H9 (cell line): ENCODE results near the gene TNFRSF1B. TPM values are rescaled to one million over a fixed set of nuclear protein-coding genes. Genes with fewer than 3 reads are reported as not detected.

Experiments used
- DNase-seq: peaks from one replicate; pipeline ENCODE4 v3.0.0-alpha.2; 2017
- H2AFZ ChIP-seq: one replicate; pipeline ENCODE4 v1.6.1; 2013; ENCODE audit warnings: mild to moderate bottlenecking, low read length, control low read depth, moderate library complexity
- H2AK5ac ChIP-seq: 2 replicates; pipeline ENCODE4 v1.6.1; 2013; ENCODE audit warnings: low read length, control low read depth, mixed read lengths; ENCODE audit not compliant: insufficient read length
- H2BK120ac ChIP-seq: one replicate; pipeline ENCODE4 v1.6.1; 2013; ENCODE audit warnings: low read depth, mild to moderate bottlenecking, low read length, control low read depth, inconsistent platforms; ENCODE audit not compliant: poor library complexity, severe bottlenecking
- H2BK12ac ChIP-seq: 2 replicates; pipeline ENCODE4 v1.6.1; 2013; ENCODE audit warnings: low read length, control low read depth, mixed read lengths, low read depth; ENCODE audit not compliant: insufficient read length
- H2BK15ac ChIP-seq: 2 replicates; pipeline ENCODE4 v1.6.1; 2013; ENCODE audit warnings: low read depth, low read length, control low read depth
- H2BK20ac ChIP-seq: one replicate; pipeline ENCODE4 v1.6.1; 2013; ENCODE audit warnings: low read depth, mild to moderate bottlenecking, low read length, control low read depth, inconsistent platforms; ENCODE audit not compliant: poor library complexity, severe bottlenecking
- H2BK5ac ChIP-seq: 2 replicates; pipeline ENCODE4 v1.6.1; 2013; ENCODE audit warnings: low read length, control low read depth, mixed read lengths; ENCODE audit not compliant: insufficient read length
- H3K14ac ChIP-seq: 2 replicates; pipeline ENCODE4 v1.6.1; 2013; ENCODE audit warnings: low read length, control low read depth; ENCODE audit not compliant: insufficient read depth
- H3K18ac ChIP-seq: 2 replicates; pipeline ENCODE4 v1.6.1; 2013; ENCODE audit warnings: low read depth, mild to moderate bottlenecking, mixed read lengths, low read length, control low read depth; ENCODE audit not compliant: insufficient read length
- H3K23ac ChIP-seq: 2 replicates; pipeline ENCODE4 v1.6.1; 2013; ENCODE audit warnings: low read length, control low read depth, mixed read lengths, low read depth; ENCODE audit not compliant: insufficient read length
- H3K23me2 ChIP-seq: 2 replicates; pipeline ENCODE4 v1.6.1; 2013; ENCODE audit warnings: low read depth, mild to moderate bottlenecking, mixed read lengths, low read length, control low read depth; ENCODE audit not compliant: insufficient read length, poor library complexity, severe bottlenecking
- H3K27ac ChIP-seq: 2 replicates; pipeline ENCODE4 v1.5.1; 2013; ENCODE audit warnings: low read length, control low read depth, mixed read lengths, low read depth; ENCODE audit not compliant: insufficient read length
- H3K27me3 ChIP-seq: 2 replicates; pipeline ENCODE4 v1.6.1; 2013; ENCODE audit warnings: low read length, control low read depth, inconsistent platforms; ENCODE audit not compliant: insufficient read depth
- H3K4ac ChIP-seq: 2 replicates; pipeline ENCODE4 v1.6.1; 2013; ENCODE audit warnings: low read depth, mild to moderate bottlenecking, control low read depth, inconsistent platforms, low read length, moderate library complexity
- H3K4me1 ChIP-seq: 2 replicates; pipeline ENCODE4 v1.6.1; 2013; ENCODE audit warnings: low read length, control low read depth, inconsistent platforms; ENCODE audit not compliant: insufficient read depth
- H3K4me2 ChIP-seq: 2 replicates; pipeline ENCODE4 v1.6.1; 2013; ENCODE audit warnings: low read length, control low read depth, mixed read lengths; ENCODE audit not compliant: insufficient read length, insufficient read depth
- H3K56ac ChIP-seq: 2 replicates; pipeline ENCODE4 v1.6.1; 2013; ENCODE audit warnings: low read depth, mild to moderate bottlenecking, mixed read lengths, low read length, control low read depth; ENCODE audit not compliant: insufficient read length
- H3K79me1 ChIP-seq: 2 replicates; pipeline ENCODE4 v1.6.1; 2013; ENCODE audit warnings: low read depth, mild to moderate bottlenecking, moderate library complexity, low read length, control low read depth, inconsistent platforms; ENCODE audit not compliant: insufficient read depth, poor library complexity, severe bottlenecking
- H3K79me2 ChIP-seq: 2 replicates; pipeline ENCODE4 v1.6.1; 2013; ENCODE audit warnings: low read length, control low read depth, inconsistent platforms; ENCODE audit not compliant: insufficient read depth
- H3K9ac ChIP-seq: 2 replicates; pipeline ENCODE4 v1.6.1; 2013; ENCODE audit warnings: low read length, control low read depth, mixed read lengths; ENCODE audit not compliant: insufficient read length; ENCODE audit errors: extremely low read depth
- H3K9me3 ChIP-seq: one replicate; pipeline ENCODE4 v1.6.1; 2013; ENCODE audit warnings: low read depth, low read length, inconsistent platforms; ENCODE audit not compliant: control insufficient read depth
- H3T11ph ChIP-seq: one replicate; pipeline ENCODE4 v1.6.1; 2013; ENCODE audit warnings: mild to moderate bottlenecking, low read length, control low read depth, inconsistent platforms
- H4K20me1 ChIP-seq: one replicate; pipeline ENCODE4 v1.6.1; 2013; ENCODE audit not compliant: control insufficient read depth, insufficient read length, insufficient read depth
- H4K5ac ChIP-seq: 2 replicates; pipeline ENCODE4 v1.6.1; 2013; ENCODE audit warnings: low read depth, mild to moderate bottlenecking, mixed read lengths, low read length, control low read depth; ENCODE audit not compliant: insufficient read length
- H4K8ac ChIP-seq: replicated peaks from 2 replicates; pipeline ENCODE4 v1.6.1; 2013; ENCODE audit warnings: low read length, control low read depth, mixed read lengths, low read depth; ENCODE audit not compliant: insufficient read length
- H4K91ac ChIP-seq: 2 replicates; pipeline ENCODE4 v1.6.1; 2013; ENCODE audit warnings: low read depth, mild to moderate bottlenecking, moderate library complexity, mixed read lengths, low read length, control low read depth; ENCODE audit not compliant: insufficient read length
- H3K27ac Mint-ChIP-seq, 3 experiments: 2 replicates in 2 of 3; 3 replicates in 1 of 3; pipeline ENCODE4 v1.8.0; 2020 to 2021; ENCODE audit warnings: mixed read lengths in 3 of 3, mild to moderate bottlenecking in 1 of 3, moderate library complexity in 1 of 3
- H3K27me3 Mint-ChIP-seq: 2 replicates; pipeline ENCODE4 v1.8.0; 2021; ENCODE audit warnings: low read depth, mild to moderate bottlenecking, moderate library complexity, mixed read lengths
- H3K36me3 Mint-ChIP-seq, 3 experiments: 2 replicates in 2 of 3; 3 replicates in 1 of 3; pipeline ENCODE4 v1.8.0; 2020 to 2021; ENCODE audit warnings: low read depth in 3 of 3, mixed read lengths in 3 of 3; ENCODE audit not compliant: insufficient read depth in 1 of 3
- H3K4me1 Mint-ChIP-seq, 2 experiments: 2 replicates each; pipeline ENCODE4 v1.8.0; 2020; ENCODE audit warnings: mixed read lengths in 2 of 2
- H3K4me3 Mint-ChIP-seq, 2 experiments: 2 replicates in 1 of 2; 3 replicates in 1 of 2; pipeline ENCODE4 v1.8.0; 2020 to 2021; ENCODE audit warnings: mild to moderate bottlenecking in 2 of 2, mixed read lengths in 2 of 2, moderate library complexity in 1 of 2
- H3K9me3 Mint-ChIP-seq, 2 experiments: 2 replicates in 1 of 2; 3 replicates in 1 of 2; pipeline ENCODE4 v1.8.0; 2020; ENCODE audit warnings: mild to moderate bottlenecking in 2 of 2, mixed read lengths in 2 of 2, moderate library complexity in 1 of 2
- WGBS: extraction: QIAGEN DNeasy Blood & Tissue Kit; methylation state at CpG from one replicate; pipeline ENCODE4 v1.1.7; 2013; ENCODE audit warnings: missing lambda C conversion rate, low lambda C conversion rate, mixed read lengths; ENCODE audit not compliant: insufficient read length; ENCODE audit errors: extremely low coverage; 5-methylcytosine and 5-hydroxymethylcytosine counted together
- total RNA-seq: library from RNA; stranded (reverse); gene quantifications from 2 replicates; pipeline ENCODE4 v1.2.1, GENCODE V29; 2021
- TF ChIP-seq, protein P1 (sequence below): fragments of 200-600 bp; sonication (generic); conservative IDR thresholded peaks from 3 replicates; pipeline ENCODE4 v1.8.0; 2021; ENCODE audit warnings: antibody characterized with exemption, mild to moderate bottlenecking

The TNFRSF1B gene
- total RNA-seq, 1 experiment from 2014 or later: 0.57 TPM

- Histone ChIP-seq H2AFZ (no peak overlapping the region), H4K5ac (no peak overlapping the region), H3K23me2 (peaks cover 3% of the 10 kb centered on the region), H3K56ac (no peak overlapping the region), H2BK5ac (no peak overlapping the region), H2BK12ac (no peak overlapping the region), H3K9me3 (no peaks in the 10 kb centered on the region), H2BK15ac (no peak overlapping the region), H3K27ac (no peak overlapping the region), H2AK5ac (no peak overlapping the region), H4K91ac (no peak overlapping the region), H4K8ac (no peak overlapping the region), H3K4me2 (no peak overlapping the region), H3K23ac (no peak overlapping the region), H3K18ac (no peak overlapping the region), H3K79me1 (no peaks in the 10 kb centered on the region), H3K27me3 (no peaks in the 10 kb centered on the region; the same call in 1 of the 2 replicates), H3K4me1 (no peaks in the 10 kb centered on the region; the same call in 1 of the 2 replicates), H2BK20ac (no peak overlapping the region), H3K9ac (no peak overlapping the region), H4K20me1 (no peaks in the 10 kb centered on the region), H3K79me2 (no peaks in the 10 kb centered on the region), H3T11ph (no peak overlapping the region), H3K4ac (no peak overlapping the region), H2BK120ac (no peak overlapping the region), H3K14ac (no peak overlapping the region)
- TF ChIP-seq, protein P1, sequence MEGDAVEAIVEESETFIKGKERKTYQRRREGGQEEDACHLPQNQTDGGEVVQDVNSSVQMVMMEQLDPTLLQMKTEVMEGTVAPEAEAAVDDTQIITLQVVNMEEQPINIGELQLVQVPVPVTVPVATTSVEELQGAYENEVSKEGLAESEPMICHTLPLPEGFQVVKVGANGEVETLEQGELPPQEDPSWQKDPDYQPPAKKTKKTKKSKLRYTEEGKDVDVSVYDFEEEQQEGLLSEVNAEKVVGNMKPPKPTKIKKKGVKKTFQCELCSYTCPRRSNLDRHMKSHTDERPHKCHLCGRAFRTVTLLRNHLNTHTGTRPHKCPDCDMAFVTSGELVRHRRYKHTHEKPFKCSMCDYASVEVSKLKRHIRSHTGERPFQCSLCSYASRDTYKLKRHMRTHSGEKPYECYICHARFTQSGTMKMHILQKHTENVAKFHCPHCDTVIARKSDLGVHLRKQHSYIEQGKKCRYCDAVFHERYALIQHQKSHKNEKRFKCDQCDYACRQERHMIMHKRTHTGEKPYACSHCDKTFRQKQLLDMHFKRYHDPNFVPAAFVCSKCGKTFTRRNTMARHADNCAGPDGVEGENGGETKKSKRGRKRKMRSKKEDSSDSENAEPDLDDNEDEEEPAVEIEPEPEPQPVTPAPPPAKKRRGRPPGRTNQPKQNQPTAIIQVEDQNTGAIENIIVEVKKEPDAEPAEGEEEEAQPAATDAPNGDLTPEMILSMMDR: no peak
- DNase-seq: no peak
- Mint-ChIP-seq H3K27me3 (peaks cover 42% of the 10 kb centered on the region), H3K9me3 (no peaks in the 10 kb centered on the region; a peak in 1 of 5 replicates), H3K4me3 (no peak overlapping the region), H3K27ac (no peak overlapping the region), H3K4me1 (peaks cover 16 to 26% of the 10 kb centered on the region in 2 experiments), H3K36me3 (no peaks in the 10 kb centered on the region; a peak in 1 of 7 replicates)
- WGBS: no CpG with 5 or more reads among the region's 9 CpGs
Observed at GRCh38 chr1:12170263-12170671, 3.5 kb downstream of the TNFRSF1B start.
